Activated CD4-positive, CD25-positive, alpha-beta regulatory T cell treated with anti-CD3 and anti-CD28 coated beads, Interleukin-2, amount 50 U/mL, for 16 hours (primary cell): Measurements from ENCODE around the gene DDX10.

Experiments
- DNase-seq: peaks from one replicate; pipeline ENCODE4 v3.0.0-alpha.2; 2020; ENCODE audit warnings: low read depth, low spot score

The DDX10 gene

DNA sequence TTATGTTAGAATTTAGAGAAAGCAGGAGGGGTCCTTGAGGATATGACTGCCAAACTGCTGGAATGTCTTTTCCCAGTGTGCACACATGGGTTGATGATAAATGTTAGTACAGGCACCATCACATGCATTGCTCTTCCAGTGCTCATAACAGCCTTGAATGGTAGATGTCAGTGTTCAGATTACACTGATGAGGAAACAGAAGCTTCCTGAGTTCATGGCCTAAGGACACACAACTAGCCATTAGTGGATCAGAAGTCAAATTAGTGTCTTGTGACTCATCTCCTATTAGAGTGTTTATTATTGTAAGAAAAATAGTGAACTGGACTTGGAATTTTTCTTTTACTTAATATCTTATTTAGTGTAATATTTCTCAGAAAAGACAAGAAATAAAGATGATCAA is 241.5 kb downstream of the DDX10 start:
- DNase-seq, result no peak

GRCh38 chr11:108906826-108907225 is 242.0 kb downstream of the DDX10 start:
- DNase-seq, result no peak

GRCh38 chr11:108909041-108909440 is 244.2 kb downstream of the DDX10 start:
- DNase-seq, result no peak

GRCh38 chr11:108909921-108910320 is 245.1 kb downstream of the DDX10 start:
- no peak for DNase-seq

- no peak for DNase-seq
These were observed 247.7 kb downstream of the DDX10 start for GRCh38 chr11:108912581-108912980.

DNA sequence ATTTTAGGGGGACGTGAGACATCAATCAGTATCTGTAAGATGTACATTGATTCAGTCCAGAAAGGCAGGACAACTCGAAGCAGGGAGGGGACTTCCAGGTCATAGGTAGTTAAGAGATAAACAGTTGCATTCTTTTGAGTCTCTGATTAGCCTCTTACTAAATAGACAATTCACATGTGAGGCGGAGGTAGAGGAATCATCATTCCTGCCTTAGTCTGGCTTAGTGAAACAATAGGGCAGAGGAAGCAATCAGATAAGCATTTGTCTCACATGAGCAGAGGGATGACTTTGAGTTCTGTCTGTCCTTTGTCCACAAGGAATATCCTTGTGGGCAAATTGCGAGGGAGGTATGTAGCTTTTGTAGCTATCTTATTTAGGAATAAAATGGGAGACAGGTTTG is 248.3 kb downstream of the DDX10 start:
- no peak for DNase-seq

GRCh38 chr11:108914211-108914610 is 249.3 kb downstream of the DDX10 start:
- DNase-seq, result no peak

- DNase-seq, result no peak
These were observed 250.1 kb downstream of the DDX10 start for GRCh38 chr11:108914981-108915380.

DNA sequence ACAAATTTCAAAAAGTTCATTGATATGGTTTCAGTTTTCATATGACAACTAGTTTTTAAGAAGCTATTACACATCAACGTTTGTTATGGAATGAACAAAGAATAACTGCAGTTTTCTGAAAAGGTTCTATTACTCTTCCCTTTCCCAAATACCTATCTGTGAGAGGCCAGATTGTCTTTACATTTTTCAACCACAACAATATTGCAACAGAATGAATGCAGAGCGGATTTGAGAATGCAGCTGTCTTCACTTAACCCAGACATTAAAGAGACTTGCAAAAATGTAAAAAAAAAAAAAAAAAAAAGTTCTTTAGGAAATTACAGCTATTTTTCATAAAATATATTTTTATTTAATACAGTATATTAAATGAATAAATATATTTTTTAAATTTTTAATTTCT is 250.8 kb downstream of the DDX10 start:
- DNase-seq, result no peak

DNA sequence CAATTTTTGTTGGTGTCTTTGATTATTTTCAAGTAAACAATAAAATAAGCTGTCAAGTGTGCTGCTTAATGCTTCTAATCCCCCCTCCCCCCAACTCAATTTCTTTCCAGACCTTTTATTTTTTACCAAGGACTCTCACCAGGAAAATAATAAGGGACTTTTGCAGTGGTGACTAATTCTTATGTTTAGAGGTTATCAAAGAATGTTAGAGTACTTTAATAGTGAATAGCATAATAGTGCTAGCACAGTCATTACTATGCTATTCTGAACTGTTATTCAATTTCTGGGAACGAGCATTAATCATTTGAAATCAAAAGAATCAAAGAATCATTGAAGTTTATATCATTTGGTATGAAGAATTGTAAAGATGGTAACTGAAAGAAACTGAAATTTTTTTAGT is 251.4 kb downstream of the DDX10 start:
- DNase-seq, result no peak

- no peak for DNase-seq
These were observed 252.1 kb downstream of the DDX10 start for GRCh38 chr11:108916935-108917334.

- no peak for DNase-seq
These were observed 256.3 kb downstream of the DDX10 start for GRCh38 chr11:108921211-108921610.

- no peak for DNase-seq
These were observed 257.4 kb downstream of the DDX10 start for GRCh38 chr11:108922241-108922640.

GRCh38 chr11:108923413-108923812 is 258.5 kb downstream of the DDX10 start:
- DNase-seq, result no peak

GRCh38 chr11:108926171-108926840 is 261.4 kb downstream of the DDX10 start:
- DNase-seq, result no peak

DNA sequence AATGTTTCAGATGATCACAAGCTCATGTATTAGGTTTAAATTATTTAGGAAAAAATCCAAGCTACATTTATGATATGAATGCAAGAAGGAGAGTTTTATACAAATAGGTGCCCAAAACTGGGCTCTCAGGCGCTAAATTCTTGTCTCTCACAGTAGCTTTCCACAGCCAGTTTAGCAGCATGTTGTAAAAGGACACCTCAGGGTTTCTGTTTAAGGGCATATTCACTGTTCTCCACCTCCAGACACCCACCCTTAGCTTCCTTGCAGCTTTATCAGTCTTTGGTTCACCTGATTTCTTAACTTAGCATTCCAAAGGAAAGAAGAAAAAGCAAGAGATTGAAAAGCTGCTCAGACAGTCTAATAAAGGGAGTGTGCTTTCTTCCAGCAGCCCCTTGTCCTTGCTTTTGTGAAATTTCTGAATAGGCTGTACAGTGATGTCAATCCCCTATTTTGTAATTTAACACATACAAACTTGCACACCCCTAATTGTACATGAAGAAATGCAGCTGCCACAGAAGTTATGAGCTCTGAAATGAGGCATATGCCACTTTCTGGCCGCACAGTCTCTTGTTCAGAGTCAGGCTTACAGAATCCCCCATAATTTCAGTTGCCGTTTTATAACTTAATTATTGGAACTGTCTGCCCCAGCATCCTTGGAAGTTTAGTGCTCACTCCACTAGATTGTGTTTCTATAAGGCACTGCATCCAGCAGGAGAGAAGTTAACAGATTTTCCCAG is 262.1 kb downstream of the DDX10 start:
- DNase-seq, result no peak

GRCh38 chr11:108927791-108928545 is 263.1 kb downstream of the DDX10 start:
- no peak for DNase-seq

GRCh38 chr11:108929241-108929640 is 264.4 kb downstream of the DDX10 start:
- no peak for DNase-seq

DNA sequence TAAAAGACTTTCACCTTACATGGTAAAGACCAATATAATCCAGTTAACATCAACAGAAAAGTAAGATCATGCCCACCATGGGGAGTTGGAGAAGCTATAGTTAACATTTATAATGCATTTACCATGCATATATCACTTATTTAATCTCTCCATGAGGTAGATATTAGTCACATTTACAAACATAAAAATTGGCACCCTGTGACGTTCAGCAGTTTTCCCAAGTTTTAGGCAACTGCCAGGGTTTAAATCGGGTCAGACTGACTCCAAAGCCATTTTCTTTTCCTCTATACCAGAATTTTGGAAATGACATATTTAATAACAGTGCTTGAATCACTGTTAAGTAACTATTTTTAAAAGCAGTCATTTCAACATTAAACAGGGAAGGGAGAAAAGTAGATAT is 266.3 kb downstream of the DDX10 start:
- no peak for DNase-seq

GRCh38 chr11:108933630-108934029 is 268.8 kb downstream of the DDX10 start:
- no peak for DNase-seq

- no peak for DNase-seq
These were observed 269.4 kb downstream of the DDX10 start for GRCh38 chr11:108934289-108934688.

DNA sequence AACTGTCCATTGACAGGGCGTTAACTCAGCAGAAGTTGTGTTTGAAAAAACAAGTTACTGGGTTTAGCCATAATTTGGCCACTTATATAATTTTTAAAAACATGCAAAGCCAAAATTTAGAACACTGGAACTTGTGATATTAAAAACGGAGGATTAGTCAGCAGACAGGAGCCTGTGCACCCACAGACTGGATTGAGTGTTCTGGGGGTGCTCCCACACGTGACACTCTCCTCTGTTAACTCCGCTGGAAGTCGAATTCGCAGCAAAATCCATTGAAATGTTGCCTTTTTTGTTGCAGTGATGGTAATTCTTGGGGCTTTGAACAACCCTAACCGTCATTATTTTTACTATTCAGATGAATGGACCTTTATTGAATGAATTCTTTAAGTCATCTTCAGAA is 269.8 kb downstream of the DDX10 start:
- DNase-seq, result no peak

DNA sequence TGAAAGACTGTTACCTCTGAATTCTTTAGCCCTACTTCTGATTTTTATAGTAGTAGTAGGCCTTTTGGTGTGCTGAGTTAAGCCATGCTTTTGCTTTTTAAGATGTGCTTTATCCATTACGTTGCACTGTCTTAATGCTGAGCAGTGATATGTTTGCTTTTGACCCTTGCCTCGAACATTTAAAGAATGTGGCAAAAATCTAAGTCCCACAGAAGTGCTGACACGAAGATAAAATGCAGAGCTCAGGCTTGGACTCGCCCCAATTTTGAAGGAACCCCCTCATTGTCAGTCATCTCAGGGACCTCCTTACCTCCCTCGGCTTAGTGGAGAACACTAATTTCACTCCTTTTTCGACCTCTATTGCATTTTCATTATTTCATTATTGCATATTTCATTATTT is 272.9 kb downstream of the DDX10 start:
- no peak for DNase-seq
